ENCODE measurements around the gene SREBF2. TPM values are rescaled to one million over a fixed set of nuclear protein-coding genes. Genes with fewer than 3 reads are reported as not detected.
A peak's percentile ranks its signal among the peaks of the same experiment; 100 is the strongest.

The SREBF2 gene
- 98.8 and 109 TPM in 2 replicates for total RNA-seq

GRCh38 chr22:41832553-41833368 lies at the start of gene SREBF2:
TSS of gene SREBF2 (plus strand) at chr22:41833105. CDS start at chr22:41833271, 166 bp downstream.

GRCh38 chr22:41800348-41801146 lies 32.4 kb upstream of the SREBF2 start, which contains the start of gene CCDC134:
TSS of gene CCDC134 (plus strand) at chr22:41800679. CDS start at chr22:41808891, 8,212 bp downstream.

GRCh38 chr22:41915035-41915785 lies 82.3 kb downstream of the SREBF2 start, which contains the start of gene SHISA8:
TSS of gene SHISA8 (minus strand) at chr22:41915074. CDS start at chr22:41914667, 407 bp downstream.

GRCh38 chr22:41946629-41947423 lies 113.9 kb downstream of the SREBF2 start, which contains the start of gene CENPM:
TSS of gene CENPM (minus strand) at chr22:41947152. CDS start at chr22:41947076, 76 bp downstream.

GRCh38 chr22:41951898-41952474 lies 119.1 kb downstream of the SREBF2 start, which contains the start of gene SMIM45:
TSS of gene SMIM45 (plus strand) at chr22:41952150.

Small RNA genes lying within 50 kb of the gene (small RNA-seq; reads per million reads assigned to genes)
- 9.8 reads per million, percentile 90 among the genes with 10 or more reads in this experiment for gene MIR33A

Other genes with a start within 250 kb of the SREBF2 start
- 22.4 and 27.6 TPM in 2 replicates for gene PMM1, start 243.3 kb upstream of the SREBF2 start, total RNA-seq
- 19.0 and 21.3 TPM in 2 replicates for gene DESI1, start 212.1 kb upstream of the SREBF2 start, total RNA-seq
- 197 and 227 TPM in 2 replicates for gene XRCC6, start 211.8 kb upstream of the SREBF2 start, total RNA-seq
- 60.8 and 70.2 TPM in 2 replicates for gene SNU13, start 144.2 kb upstream of the SREBF2 start, total RNA-seq
- 0.32 and 0.73 TPM in 2 replicates for gene MEI1, start 133.6 kb upstream of the SREBF2 start, total RNA-seq
- 9.7 and 14.9 TPM in 2 replicates for gene CCDC134, start 32.4 kb upstream of the SREBF2 start, total RNA-seq
- gene SHISA8, start 82.0 kb downstream of the SREBF2 start, total RNA-seq = not detected in 2 replicates
- 0.16 and 0.36 TPM in 2 replicates for gene TNFRSF13C, start 93.7 kb downstream of the SREBF2 start, total RNA-seq
- 2.4 and 2.6 TPM in 2 replicates for gene CENPM, start 114.0 kb downstream of the SREBF2 start, total RNA-seq
- gene SEPTIN3, start 136.3 kb downstream of the SREBF2 start, total RNA-seq = 5.1 and 8.3 TPM in 2 replicates
- 1.6 and 2.2 TPM in 2 replicates for gene WBP2NL, start 165.7 kb downstream of the SREBF2 start, total RNA-seq
- 71.3 and 76.3 TPM in 2 replicates for gene NAGA, start 237.7 kb downstream of the SREBF2 start, total RNA-seq
- 28.9 and 33.8 TPM in 2 replicates for gene PHETA2, start 241.1 kb downstream of the SREBF2 start, total RNA-seq
- 3.4 and 5.7 TPM in 2 replicates for gene SMDT1, start 246.6 kb downstream of the SREBF2 start, total RNA-seq

Data from hair follicle dermal papilla cell (primary cell).